ENCODE data around the gene RBFA.

DNA sequence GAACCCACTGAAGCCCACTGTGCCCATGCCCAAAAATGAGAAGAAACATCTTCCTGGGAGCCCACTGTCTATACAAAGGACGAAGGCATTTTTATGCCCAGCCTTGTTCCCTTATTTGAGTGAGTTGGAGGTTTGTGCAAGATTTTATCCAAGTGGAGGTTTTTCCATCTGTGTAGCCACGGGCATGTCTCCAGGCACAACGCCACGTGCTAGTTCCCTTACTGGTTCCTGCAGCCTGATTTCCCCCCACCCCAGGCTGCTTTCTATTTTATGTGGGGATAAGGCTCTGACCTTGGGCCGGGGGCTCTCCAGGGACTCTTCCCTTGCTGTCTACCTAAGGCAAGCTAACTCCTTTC is 23.7 kb upstream of the RBFA start:
- TF ChIP-seq, protein P1, sequence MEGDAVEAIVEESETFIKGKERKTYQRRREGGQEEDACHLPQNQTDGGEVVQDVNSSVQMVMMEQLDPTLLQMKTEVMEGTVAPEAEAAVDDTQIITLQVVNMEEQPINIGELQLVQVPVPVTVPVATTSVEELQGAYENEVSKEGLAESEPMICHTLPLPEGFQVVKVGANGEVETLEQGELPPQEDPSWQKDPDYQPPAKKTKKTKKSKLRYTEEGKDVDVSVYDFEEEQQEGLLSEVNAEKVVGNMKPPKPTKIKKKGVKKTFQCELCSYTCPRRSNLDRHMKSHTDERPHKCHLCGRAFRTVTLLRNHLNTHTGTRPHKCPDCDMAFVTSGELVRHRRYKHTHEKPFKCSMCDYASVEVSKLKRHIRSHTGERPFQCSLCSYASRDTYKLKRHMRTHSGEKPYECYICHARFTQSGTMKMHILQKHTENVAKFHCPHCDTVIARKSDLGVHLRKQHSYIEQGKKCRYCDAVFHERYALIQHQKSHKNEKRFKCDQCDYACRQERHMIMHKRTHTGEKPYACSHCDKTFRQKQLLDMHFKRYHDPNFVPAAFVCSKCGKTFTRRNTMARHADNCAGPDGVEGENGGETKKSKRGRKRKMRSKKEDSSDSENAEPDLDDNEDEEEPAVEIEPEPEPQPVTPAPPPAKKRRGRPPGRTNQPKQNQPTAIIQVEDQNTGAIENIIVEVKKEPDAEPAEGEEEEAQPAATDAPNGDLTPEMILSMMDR (IDR thresholded peaks at IDR 0.05; ENCODE audit: low read depth, low read length, poor library complexity, severe bottlenecking) = no peak
- no peak for TF ChIP-seq EZH2phosphoT487 (IDR thresholded peaks at IDR 0.05; ENCODE audit: borderline replicate concordance, low read length)

Data from DOHH2 (cell line).